ENCODE data around the gene CD63.

CD63 gene

GRCh38 chr12:55706568-55707218 is 22.1 kb downstream of the CD63 start:
- DNase-seq (ENCODE audit: low read depth in 2 of 2, low spot score in 1 of 2), result no peak

- no peak for DNase-seq (ENCODE audit: low read depth in 2 of 2, low spot score in 1 of 2)
Observed at GRCh38 chr12:55705782-55706402, 22.9 kb downstream of the CD63 start.

GRCh38 chr12:55704824-55705718 is 23.7 kb downstream of the CD63 start:
- DNase-seq (ENCODE audit: low read depth in 2 of 2, low spot score in 1 of 2), result no peak

- DNase-seq (ENCODE audit: low read depth in 2 of 2, low spot score in 1 of 2), result no peak
Observed at GRCh38 chr12:55703901-55704761, 24.7 kb downstream of the CD63 start.

- DNase-seq (ENCODE audit: low read depth in 2 of 2, low spot score in 1 of 2), result no peak
Observed at GRCh38 chr12:55703288-55703687, 25.5 kb downstream of the CD63 start.

- no peak for DNase-seq (ENCODE audit: low read depth in 2 of 2, low spot score in 1 of 2)
Observed at GRCh38 chr12:55702861-55703260, 25.9 kb downstream of the CD63 start.

- DNase-seq (ENCODE audit: low read depth in 2 of 2, low spot score in 1 of 2), result no peak
Observed at GRCh38 chr12:55700255-55701018, 28.4 kb downstream of the CD63 start.

GRCh38 chr12:55699471-55700055 is 29.2 kb downstream of the CD63 start:
- no peak for DNase-seq (ENCODE audit: low read depth in 2 of 2, low spot score in 1 of 2)

GRCh38 chr12:55698965-55699364 is 29.8 kb downstream of the CD63 start:
- DNase-seq (ENCODE audit: low read depth in 2 of 2, low spot score in 1 of 2), result no peak

GRCh38 chr12:55698241-55698955 is 30.4 kb downstream of the CD63 start:
- no peak for DNase-seq (ENCODE audit: low read depth in 2 of 2, low spot score in 1 of 2)

- no peak for DNase-seq (ENCODE audit: low read depth in 2 of 2, low spot score in 1 of 2)
Observed at GRCh38 chr12:55697686-55698085, 31.1 kb downstream of the CD63 start.

GRCh38 chr12:55696796-55697462 is 31.9 kb downstream of the CD63 start:
- DNase-seq (ENCODE audit: low read depth in 2 of 2, low spot score in 1 of 2), result no peak

- DNase-seq (ENCODE audit: low read depth in 2 of 2, low spot score in 1 of 2), result no peak
Observed at GRCh38 chr12:55696141-55696540, 32.7 kb downstream of the CD63 start.

GRCh38 chr12:55695349-55695748 is 33.5 kb downstream of the CD63 start:
- DNase-seq (ENCODE audit: low read depth in 2 of 2, low spot score in 1 of 2), result no peak

GRCh38 chr12:55694651-55695050 is 34.2 kb downstream of the CD63 start:
- no peak for DNase-seq (ENCODE audit: low read depth in 2 of 2, low spot score in 1 of 2)

GRCh38 chr12:55694188-55694515 is 34.7 kb downstream of the CD63 start:
- DNase-seq (ENCODE audit: low read depth in 2 of 2, low spot score in 1 of 2), result no peak

GRCh38 chr12:55693323-55694187 is 35.3 kb downstream of the CD63 start:
- DNase-seq (ENCODE audit: low read depth in 2 of 2, low spot score in 1 of 2), result no peak
